Mammary epithelial cell (primary cell): ENCODE data around the gene CCL26.

Experiments used
- EZH2 ChIP-seq: IDR thresholded peaks from 2 replicates; pipeline ENCODE4 v1.6.1; 2012; ENCODE audit warnings: low read length, inconsistent platforms, borderline replicate concordance
- TF ChIP-seq, protein P1 (sequence below), 2 donors: IDR thresholded peaks in 1 of 2; conservative IDR thresholded peaks in 1 of 2; 2 replicates each; pipeline ENCODE4 v1.5.1; 2011 to 2012; ENCODE audit warnings: inconsistent platforms in 2 of 2, low read length in 2 of 2, mild to moderate bottlenecking in 2 of 2, control low read depth in 1 of 2, low read depth in 1 of 2; ENCODE audit not compliant: insufficient read depth in 1 of 2; ENCODE audit errors: extremely low read depth in 1 of 2

DNA sequence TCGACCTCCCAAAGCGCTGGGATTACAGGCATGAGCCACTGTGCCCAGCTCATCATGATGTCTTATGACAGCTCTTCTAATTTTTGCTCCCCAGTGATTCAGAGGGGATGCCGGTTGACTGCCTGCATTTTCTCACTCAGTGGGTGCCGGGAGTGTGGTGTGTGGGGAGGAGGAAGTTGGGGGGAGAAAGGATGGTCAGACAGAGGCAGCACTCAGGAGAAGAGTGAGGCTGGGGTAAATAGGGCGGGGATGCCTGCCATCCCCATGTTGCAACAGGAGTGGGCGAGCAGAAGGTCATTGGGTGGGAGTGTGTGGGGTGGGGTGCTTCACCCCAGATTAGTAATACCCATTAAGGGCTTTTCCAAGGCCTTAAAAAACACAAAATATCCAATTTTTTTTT is 45.1 kb upstream of the CCL26 start:
- no peak for TF ChIP-seq EZH2
- TF ChIP-seq, protein P1, sequence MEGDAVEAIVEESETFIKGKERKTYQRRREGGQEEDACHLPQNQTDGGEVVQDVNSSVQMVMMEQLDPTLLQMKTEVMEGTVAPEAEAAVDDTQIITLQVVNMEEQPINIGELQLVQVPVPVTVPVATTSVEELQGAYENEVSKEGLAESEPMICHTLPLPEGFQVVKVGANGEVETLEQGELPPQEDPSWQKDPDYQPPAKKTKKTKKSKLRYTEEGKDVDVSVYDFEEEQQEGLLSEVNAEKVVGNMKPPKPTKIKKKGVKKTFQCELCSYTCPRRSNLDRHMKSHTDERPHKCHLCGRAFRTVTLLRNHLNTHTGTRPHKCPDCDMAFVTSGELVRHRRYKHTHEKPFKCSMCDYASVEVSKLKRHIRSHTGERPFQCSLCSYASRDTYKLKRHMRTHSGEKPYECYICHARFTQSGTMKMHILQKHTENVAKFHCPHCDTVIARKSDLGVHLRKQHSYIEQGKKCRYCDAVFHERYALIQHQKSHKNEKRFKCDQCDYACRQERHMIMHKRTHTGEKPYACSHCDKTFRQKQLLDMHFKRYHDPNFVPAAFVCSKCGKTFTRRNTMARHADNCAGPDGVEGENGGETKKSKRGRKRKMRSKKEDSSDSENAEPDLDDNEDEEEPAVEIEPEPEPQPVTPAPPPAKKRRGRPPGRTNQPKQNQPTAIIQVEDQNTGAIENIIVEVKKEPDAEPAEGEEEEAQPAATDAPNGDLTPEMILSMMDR (conservative IDR thresholded peaks at IDR 0.05 in 1 of 2, IDR thresholded peaks at IDR 0.05 in 1 of 2; ENCODE audit: extremely low read depth in 1 of 2, insufficient read depth in 1 of 2, low read depth in 1 of 2, low read length in 2 of 2), result no peak
